CD4-positive, CD25-positive, alpha-beta regulatory T cell (primary cell): Measurements from ENCODE around the gene TERB1. TPM values are rescaled to one million over a fixed set of nuclear protein-coding genes. Genes with fewer than 3 reads are reported as not detected.

Source experiments
- ATAC-seq, 2 donors: fragments of 150-1000 bp; cut with Tn5 transposase; one replicate each; pipeline ENCODE4 v1.10.0; 2021; ENCODE audit warnings: low read depth in 2 of 2, moderate number of reproducible peaks in 2 of 2, moderate library complexity in 1 of 2
- DNase-seq, 3 donors: peaks; one replicate each; pipeline versions ENCODE4 v3.0.0 to v3.0.0-alpha.2; 2012 to 2022; ENCODE audit warnings: mixed read lengths in 1 of 3
- H3K27ac ChIP-seq: one replicate; pipeline ENCODE4 v1.7.0; 2013; ENCODE audit warnings: mild to moderate bottlenecking, low read length; ENCODE audit not compliant: insufficient read depth, poor library complexity, severe bottlenecking
- H3K27me3 ChIP-seq: one replicate; pipeline ENCODE4 v1.7.0; 2013; ENCODE audit warnings: low read length; ENCODE audit not compliant: control insufficient read depth, insufficient read depth
- H3K36me3 ChIP-seq: one replicate; pipeline ENCODE4 v1.7.0; 2013; ENCODE audit warnings: mild to moderate bottlenecking, low read length, moderate library complexity; ENCODE audit not compliant: control insufficient read depth, insufficient read depth
- H3K4me1 ChIP-seq: 2 replicates; pipeline ENCODE4 v1.7.0; 2013; ENCODE audit warnings: mild to moderate bottlenecking, low read length; ENCODE audit not compliant: insufficient read depth, control insufficient read depth, poor library complexity, severe bottlenecking
- H3K4me3 ChIP-seq: one replicate; pipeline ENCODE4 v1.7.0; 2013; ENCODE audit warnings: low read depth, mild to moderate bottlenecking, low read length, moderate library complexity
- H3K9me3 ChIP-seq, 2 experiments: 1 replicate in 1 of 2; 2 replicates in 1 of 2; pipeline ENCODE4 v1.7.0; 2013; ENCODE audit warnings: low read length in 2 of 2, mild to moderate bottlenecking in 1 of 2, moderate library complexity in 1 of 2; ENCODE audit not compliant: control insufficient read depth in 2 of 2
- H3K27ac Mint-ChIP-seq, 3 donors: one replicate each; pipeline ENCODE4 v1.8.0; 2020 to 2022; ENCODE audit warnings: mild to moderate bottlenecking in 3 of 3, mixed read lengths in 3 of 3, moderate library complexity in 2 of 3
- H3K27me3 Mint-ChIP-seq: one replicate; pipeline ENCODE4 v1.8.0; 2022; ENCODE audit warnings: mild to moderate bottlenecking, mixed read lengths
- H3K36me3 Mint-ChIP-seq: one replicate; pipeline ENCODE4 v1.8.0; 2020; ENCODE audit warnings: mixed read lengths
- H3K4me1 Mint-ChIP-seq, 4 donors: one replicate each; pipeline ENCODE4 v1.8.0; 2020 to 2022; ENCODE audit warnings: mixed read lengths in 4 of 4, mild to moderate bottlenecking in 1 of 4
- H3K4me3 Mint-ChIP-seq, 4 donors: one replicate each; pipeline ENCODE4 v1.8.0; 2020 to 2022; ENCODE audit warnings: mild to moderate bottlenecking in 4 of 4, mixed read lengths in 4 of 4, moderate library complexity in 3 of 4
- H3K9me3 Mint-ChIP-seq, 7 donors: one replicate each; pipeline ENCODE4 v1.8.0; 2020 to 2022; ENCODE audit warnings: mixed read lengths in 7 of 7, mild to moderate bottlenecking in 3 of 7, moderate library complexity in 2 of 7
- polyA plus RNA-seq, 4 donors: library from polyadenylated mRNA; unstranded; fragments of 300-500 nt; fragmentation: Illumina TruSeq; gene quantifications; one replicate each; pipeline ENCODE4 v1.2.3, GENCODE V29; 2021
- total RNA-seq: library from RNA; stranded (reverse); gene quantifications from one replicate; pipeline ENCODE4 v1.2.3, GENCODE V29; 2022

Gene TERB1
- total and polyA plus RNA-seq, 5 donors from 2014 or later = 0.20 TPM; not detected in 4

GRCh38 chr16:66790130-66790733 is 11.2 kb downstream of the TERB1 start:
- Histone ChIP-seq H3K36me3 (no peaks in the 10 kb centered on the region), H3K27ac (no peak overlapping the region), H3K27me3 (peaks cover 6% of the 10 kb centered on the region), H3K9me3 (no peaks in the 10 kb centered on the region), H3K4me1 (no peaks in the 10 kb centered on the region), H3K4me3 (no peak overlapping the region)
- H3K36me3 Mint-ChIP-seq = no peaks in the 10 kb centered on the region
- no peak overlapping the region for H3K27ac Mint-ChIP-seq
- no peak for ATAC-seq
- no peak overlapping the region for H3K4me3 Mint-ChIP-seq
- no peaks in the 10 kb centered on the region for H3K9me3 Mint-ChIP-seq
- no peaks in the 10 kb centered on the region for H3K27me3 Mint-ChIP-seq
- DNase-seq = no peak
- H3K4me1 Mint-ChIP-seq = no peaks in the 10 kb centered on the region

DNA sequence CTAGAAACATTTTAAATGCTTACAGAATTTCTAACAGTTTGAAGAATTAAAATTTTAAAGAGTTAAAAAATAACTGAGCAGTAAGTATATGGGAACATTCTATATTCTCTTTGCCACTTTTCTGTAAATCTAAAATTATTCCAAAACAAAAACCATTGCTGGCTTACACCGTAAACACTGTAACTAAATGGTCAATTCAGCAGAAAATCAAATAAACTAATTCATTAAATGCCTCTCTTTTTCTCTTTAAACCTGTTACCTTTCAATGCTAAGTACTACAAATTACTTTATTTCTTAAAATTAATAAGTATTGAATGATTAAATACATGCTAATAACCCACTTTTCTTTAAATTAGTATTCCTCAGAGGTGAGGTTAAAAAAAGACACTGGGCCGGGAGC is 14.0 kb downstream of the TERB1 start:
- H3K9me3 ChIP-seq = no peaks in the 10 kb centered on the region
- no peaks in the 10 kb centered on the region for H3K36me3 ChIP-seq
- Mint-ChIP-seq H3K36me3 (no peaks in the 10 kb centered on the region), H3K9me3 (no peaks in the 10 kb centered on the region), H3K27ac (no peak overlapping the region), H3K4me3 (no peak overlapping the region), H3K27me3 (no peaks in the 10 kb centered on the region), H3K4me1 (no peaks in the 10 kb centered on the region)
- H3K4me1 ChIP-seq = no peaks in the 10 kb centered on the region
- ATAC-seq (no peak), DNase-seq (no peak)
- no peak overlapping the region for H3K4me3 ChIP-seq
- H3K27me3 ChIP-seq = peaks cover 6% of the 10 kb centered on the region
- no peak overlapping the region for H3K27ac ChIP-seq

DNA sequence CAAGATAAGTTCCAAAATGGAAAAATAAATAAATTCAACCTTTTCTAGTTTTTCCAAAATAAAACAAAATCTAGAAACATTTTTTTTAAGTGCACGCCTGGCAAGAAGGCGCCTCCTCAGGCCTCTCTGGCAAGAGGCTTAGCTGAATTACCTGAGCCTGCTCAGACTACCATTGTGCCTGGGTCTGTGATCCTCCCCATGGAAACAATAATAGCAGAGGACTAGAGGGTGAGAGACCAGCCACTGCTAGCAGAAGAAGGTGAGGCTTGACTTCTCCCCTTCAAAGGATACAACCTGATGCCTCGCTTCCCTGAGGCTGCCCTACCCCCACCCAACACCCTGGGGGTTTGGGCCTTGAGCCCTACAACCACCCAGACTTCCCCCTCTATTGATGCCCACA is 14.8 kb downstream of the TERB1 start:
- Histone ChIP-seq H3K27ac (no peak overlapping the region), H3K27me3 (peaks cover 6% of the 10 kb centered on the region), H3K4me1 (no peaks in the 10 kb centered on the region), H3K36me3 (no peaks in the 10 kb centered on the region), H3K9me3 (no peaks in the 10 kb centered on the region), H3K4me3 (no peak overlapping the region)
- H3K27me3 Mint-ChIP-seq = no peaks in the 10 kb centered on the region
- no peaks in the 10 kb centered on the region for H3K9me3 Mint-ChIP-seq
- no peaks in the 10 kb centered on the region for H3K36me3 Mint-ChIP-seq
- H3K4me3 Mint-ChIP-seq = no peak overlapping the region
- DNase-seq (no peak), ATAC-seq (no peak)
- no peaks in the 10 kb centered on the region for H3K4me1 Mint-ChIP-seq
- H3K27ac Mint-ChIP-seq = no peak overlapping the region

DNA sequence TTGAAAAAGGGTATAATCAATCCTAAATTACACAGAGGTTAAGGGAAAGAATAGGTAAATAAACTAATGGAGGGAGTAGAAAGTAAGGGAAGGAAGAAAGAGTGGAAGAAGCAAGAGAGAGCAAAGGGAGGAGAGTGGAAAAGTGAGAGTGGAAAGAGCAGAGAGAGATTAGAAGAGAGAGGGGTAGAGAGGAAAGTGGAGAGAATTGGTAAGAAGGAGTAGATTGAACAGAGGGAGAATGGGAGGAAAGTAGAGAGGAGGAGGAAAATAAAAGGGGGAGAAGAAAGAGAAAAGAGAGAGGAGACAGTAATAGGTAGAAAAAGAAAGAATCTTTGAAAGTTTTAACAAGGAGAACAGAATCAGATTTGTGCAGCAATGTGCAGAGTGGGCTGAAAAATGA is 24.9 kb downstream of the TERB1 start:
- H3K4me1 ChIP-seq = no peaks in the 10 kb centered on the region

GRCh38 chr16:66774981-66775380 is 26.4 kb downstream of the TERB1 start:
- Mint-ChIP-seq H3K27me3 (no peaks in the 10 kb centered on the region), H3K27ac (no peak overlapping the region), H3K4me1 (no peaks in the 10 kb centered on the region), H3K36me3 (peaks cover 9% of the 10 kb centered on the region), H3K9me3 (peaks cover 0 to 3% (median 0%) of the 10 kb centered on the region in 7 donors), H3K4me3 (no peak overlapping the region)
- H3K27me3 ChIP-seq = no peaks in the 10 kb centered on the region
- no peaks in the 10 kb centered on the region for H3K4me1 ChIP-seq
- no peak for DNase-seq
- H3K4me3 ChIP-seq = no peak overlapping the region
- H3K36me3 ChIP-seq = no peaks in the 10 kb centered on the region
- H3K27ac ChIP-seq = no peak overlapping the region
- ATAC-seq = no peak
- H3K9me3 ChIP-seq = no peaks in the 10 kb centered on the region

More for the DNA sequence above, 24.9 kb downstream of the TERB1 start:
- no peak overlapping the region for H3K27ac ChIP-seq
- peaks cover 9% of the 10 kb centered on the region for H3K36me3 Mint-ChIP-seq
- no peak for DNase-seq
- H3K9me3 ChIP-seq = no peaks in the 10 kb centered on the region
- H3K27ac Mint-ChIP-seq = no peak overlapping the region
- H3K9me3 Mint-ChIP-seq = peaks cover 0 to 3% (median 0%) of the 10 kb centered on the region in 7 donors
- no peaks in the 10 kb centered on the region for H3K4me1 Mint-ChIP-seq
- no peak for ATAC-seq
- H3K27me3 ChIP-seq = no peaks in the 10 kb centered on the region
- no peaks in the 10 kb centered on the region for H3K27me3 Mint-ChIP-seq
- H3K4me3 Mint-ChIP-seq = no peak overlapping the region
- H3K4me3 ChIP-seq = no peak overlapping the region
- no peaks in the 10 kb centered on the region for H3K36me3 ChIP-seq

- H3K27me3 Mint-ChIP-seq = peaks cover 30% of the 10 kb centered on the region
- no peak overlapping the region for H3K27ac Mint-ChIP-seq
- DNase-seq = no peak
- no peak overlapping the region for H3K4me3 ChIP-seq
- H3K27me3 ChIP-seq = peaks cover 20% of the 10 kb centered on the region
- H3K4me1 ChIP-seq = no peaks in the 10 kb centered on the region
- no peaks in the 10 kb centered on the region for H3K9me3 ChIP-seq
- no peaks in the 10 kb centered on the region for H3K4me1 Mint-ChIP-seq
- no peaks in the 10 kb centered on the region for H3K36me3 ChIP-seq
- H3K36me3 Mint-ChIP-seq = no peaks in the 10 kb centered on the region
- no peak overlapping the region for H3K27ac ChIP-seq
- H3K4me3 Mint-ChIP-seq = no peak overlapping the region
- H3K9me3 Mint-ChIP-seq = no peaks in the 10 kb centered on the region
- ATAC-seq = no peak
Measured at GRCh38 chr16:66758086-66758485, 43.3 kb downstream of the TERB1 start.

DNA sequence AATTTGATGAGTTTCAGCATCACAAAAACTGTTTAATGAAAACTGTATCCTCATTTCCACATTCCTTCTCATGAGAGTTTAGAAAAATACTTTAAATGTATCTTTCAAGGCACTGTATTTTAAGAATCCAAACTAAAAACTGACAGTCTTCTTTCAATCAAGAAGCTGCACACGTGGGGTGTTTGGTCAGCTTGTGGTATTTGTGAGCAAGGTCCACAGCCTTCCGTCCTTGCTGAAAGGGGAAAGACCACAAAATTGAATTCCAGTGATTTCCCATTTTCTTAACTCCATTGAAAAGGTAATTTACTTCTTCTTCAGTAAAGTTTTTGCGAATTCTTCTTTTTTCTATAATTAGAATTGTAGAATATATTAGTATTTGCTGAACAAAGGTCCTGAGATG is 46.6 kb downstream of the TERB1 start:
- peaks cover 8 to 20% (median 10%) of the 10 kb centered on the region in 4 donors for H3K4me1 Mint-ChIP-seq
- no peaks in the 10 kb centered on the region for H3K9me3 Mint-ChIP-seq
- peak overlapping the region in 1 of 4 donors; percentile 61 for H3K4me3 Mint-ChIP-seq
- peaks cover 19% of the 10 kb centered on the region for H3K4me1 ChIP-seq
- H3K36me3 Mint-ChIP-seq = peaks cover 6% of the 10 kb centered on the region
- H3K9me3 ChIP-seq = no peaks in the 10 kb centered on the region
- no peak overlapping the region for H3K27ac Mint-ChIP-seq
- H3K4me3 ChIP-seq = no peak overlapping the region
- no peak for DNase-seq
- ATAC-seq = no peak
- no peak overlapping the region for H3K27ac ChIP-seq
- H3K27me3 ChIP-seq = peaks cover 20% of the 10 kb centered on the region
- H3K27me3 Mint-ChIP-seq = peaks cover 40% of the 10 kb centered on the region
- no peaks in the 10 kb centered on the region for H3K36me3 ChIP-seq

DNA sequence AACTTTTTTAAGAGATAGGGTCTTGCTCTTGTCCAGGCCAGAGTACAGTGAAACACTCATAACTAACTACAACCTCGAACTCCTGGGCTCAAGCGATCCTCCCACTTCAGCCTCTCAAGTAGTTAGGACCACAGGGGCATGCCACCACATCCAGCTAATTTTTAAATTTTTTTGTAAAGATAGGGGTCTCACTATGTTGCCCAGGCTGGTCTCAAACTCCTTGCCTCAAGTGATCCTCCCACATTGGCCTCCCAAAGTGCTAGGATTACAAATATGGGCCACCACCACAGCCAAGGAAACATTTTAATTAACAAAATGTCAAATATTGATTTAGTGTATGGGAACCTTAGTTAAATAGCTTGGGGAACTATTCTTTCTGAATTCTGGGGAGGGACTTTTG is 47.2 kb downstream of the TERB1 start:
- DNase-seq = no peak
- no peak for ATAC-seq
- no peaks in the 10 kb centered on the region for H3K9me3 Mint-ChIP-seq

More for the DNA sequence above, 47.2 kb downstream of the TERB1 start:
- Histone ChIP-seq H3K4me3 (no peak overlapping the region), H3K27ac (no peak overlapping the region), H3K27me3 (peaks cover 20% of the 10 kb centered on the region), H3K36me3 (peaks cover 3% of the 10 kb centered on the region), H3K4me1 (peaks cover 25% of the 10 kb centered on the region), H3K9me3 (no peaks in the 10 kb centered on the region)
- Mint-ChIP-seq H3K27me3 (peaks cover 37% of the 10 kb centered on the region), H3K27ac (no peak overlapping the region), H3K4me3 (peak overlapping the region in 2 of 4 donors; percentile 42 to 74), H3K4me1 (peaks cover 9 to 26% (median 16%) of the 10 kb centered on the region in 4 donors), H3K36me3 (peaks cover 8% of the 10 kb centered on the region)
